Endodermal cell (in vitro differentiated cells): Measurements from ENCODE around the gene EIF3A. TPM values are rescaled to one million over a fixed set of nuclear protein-coding genes. Genes with fewer than 3 reads are reported as not detected.

Source experiments
- DNase-seq: peaks from one replicate; pipeline ENCODE4 v3.0.0-alpha.2; 2017
- H3K27ac ChIP-seq: 2 replicates; pipeline ENCODE4 v1.5.1; 2013; ENCODE audit warnings: mild to moderate bottlenecking, low read depth, low read length, moderate library complexity
- H3K27me3 ChIP-seq: 2 replicates; pipeline ENCODE4 v1.6.1; 2013; ENCODE audit warnings: mild to moderate bottlenecking, low read length, moderate library complexity; ENCODE audit not compliant: insufficient read depth, control insufficient read depth, poor library complexity, severe bottlenecking
- H3K36me3 ChIP-seq: 2 replicates; pipeline ENCODE4 v1.7.0; 2013; ENCODE audit warnings: mild to moderate bottlenecking, low read length, moderate library complexity; ENCODE audit not compliant: control insufficient read depth, insufficient read depth
- H3K4me1 ChIP-seq: one replicate; pipeline ENCODE4 v1.7.0; 2013; ENCODE audit warnings: low read length; ENCODE audit not compliant: control insufficient read depth, insufficient read depth
- H3K4me3 ChIP-seq: 2 replicates; pipeline ENCODE4 v1.5.1; 2013; ENCODE audit warnings: mild to moderate bottlenecking, low read length, moderate library complexity
- H3K9ac ChIP-seq: 2 replicates; pipeline ENCODE4 v1.6.1; 2013; ENCODE audit warnings: mild to moderate bottlenecking, low read length, moderate library complexity; ENCODE audit not compliant: poor library complexity, severe bottlenecking; ENCODE audit errors: extremely low read depth
- H3K9me3 ChIP-seq: 2 replicates; pipeline ENCODE4 v1.6.1; 2013; ENCODE audit warnings: mild to moderate bottlenecking, low read length, moderate library complexity; ENCODE audit not compliant: control insufficient read depth
- H3K27ac Mint-ChIP-seq: 2 replicates; pipeline ENCODE4 v1.8.0; 2020; ENCODE audit warnings: mixed read lengths
- H3K27me3 Mint-ChIP-seq: 2 replicates; pipeline ENCODE4 v1.8.0; 2021; ENCODE audit warnings: mild to moderate bottlenecking, mixed read lengths; ENCODE audit not compliant: insufficient read depth
- H3K36me3 Mint-ChIP-seq: 2 replicates; pipeline ENCODE4 v1.8.0; 2020; ENCODE audit warnings: low read depth, mixed read lengths
- H3K4me1 Mint-ChIP-seq: 2 replicates; pipeline ENCODE4 v1.8.0; 2020; ENCODE audit warnings: mixed read lengths
- H3K4me3 Mint-ChIP-seq: 2 replicates; pipeline ENCODE4 v1.8.0; 2020; ENCODE audit warnings: mild to moderate bottlenecking, moderate library complexity, mixed read lengths
- H3K9me3 Mint-ChIP-seq: 2 replicates; pipeline ENCODE4 v1.8.0; 2020; ENCODE audit warnings: mild to moderate bottlenecking, mixed read lengths
- CTCF ChIP-seq: fragments of 200-600 bp; sonication (generic); conservative IDR thresholded peaks from 2 replicates; pipeline ENCODE4 v1.5.0; 2021; ENCODE audit warnings: antibody characterized with exemption, mild to moderate bottlenecking
- WGBS, 2 experiments: methylation state at CpG; one replicate each; pipeline versions ENCODE4 v1.1.5 to v1.1.7; 2013; ENCODE audit warnings: missing lambda C conversion rate in 2 of 2, mixed read lengths in 1 of 2; ENCODE audit not compliant: insufficient coverage in 1 of 2, insufficient read length in 1 of 2; 5-methylcytosine and 5-hydroxymethylcytosine counted together
- total RNA-seq, 2 donors: library from RNA; stranded (reverse); fragmentation: NEBNext Ultra II Directional in 1 of 2; extraction: Animal tissue kit (Norgen Biotek cat#: 25700) in 1 of 2; gene quantifications; 2 replicates in 1 of 2; 3 replicates in 1 of 2; pipeline ENCODE4 v1.2.1, GENCODE V29; 2021

EIF3A gene
- total RNA-seq, 2 donors from 2014 or later, result 134 to 144 TPM

- no peak overlapping the region for H3K9ac ChIP-seq
- 86 to 90% methylated on average over 4 to 7 of the region's 7 CpGs for WGBS, 2 experiments
- DNase-seq, result no peak
- H3K36me3 Mint-ChIP-seq, result no peaks in the 10 kb centered on the region
- no peak overlapping the region for H3K4me3 Mint-ChIP-seq
- H3K27me3 ChIP-seq, result no peaks in the 10 kb centered on the region
- no peak for TF ChIP-seq CTCF
- no peaks in the 10 kb centered on the region for H3K9me3 ChIP-seq
- H3K27ac ChIP-seq, result no peak overlapping the region
- H3K4me1 Mint-ChIP-seq, result no peaks in the 10 kb centered on the region
- no peaks in the 10 kb centered on the region for H3K9me3 Mint-ChIP-seq
- H3K27me3 Mint-ChIP-seq, result peaks cover 6% of the 10 kb centered on the region
- H3K4me1 ChIP-seq, result no peaks in the 10 kb centered on the region
- H3K36me3 ChIP-seq, result no peaks in the 10 kb centered on the region
- no peak overlapping the region for H3K27ac Mint-ChIP-seq
- H3K4me3 ChIP-seq, result no peak overlapping the region
Observed at GRCh38 chr10:119003572-119004289, 76.9 kb downstream of the EIF3A start.

GRCh38 chr10:119001717-119002500 lies 78.7 kb downstream of the EIF3A start:
- H3K27ac Mint-ChIP-seq, result no peak overlapping the region
- H3K36me3 Mint-ChIP-seq, result no peaks in the 10 kb centered on the region
- Histone ChIP-seq H3K9me3 (no peaks in the 10 kb centered on the region), H3K9ac (no peak overlapping the region), H3K27me3 (no peaks in the 10 kb centered on the region), H3K4me3 (no peak overlapping the region), H3K4me1 (no peaks in the 10 kb centered on the region), H3K36me3 (no peaks in the 10 kb centered on the region), H3K27ac (no peak overlapping the region)
- WGBS, 2 experiments, result 89 to 100% methylated on average over 5 to 10 of the region's 10 CpGs
- peaks cover 4% of the 10 kb centered on the region for H3K27me3 Mint-ChIP-seq
- no peak for TF ChIP-seq CTCF
- no peaks in the 10 kb centered on the region for H3K4me1 Mint-ChIP-seq
- H3K4me3 Mint-ChIP-seq, result no peak overlapping the region
- H3K9me3 Mint-ChIP-seq, result no peaks in the 10 kb centered on the region
- DNase-seq, result no peak

DNA sequence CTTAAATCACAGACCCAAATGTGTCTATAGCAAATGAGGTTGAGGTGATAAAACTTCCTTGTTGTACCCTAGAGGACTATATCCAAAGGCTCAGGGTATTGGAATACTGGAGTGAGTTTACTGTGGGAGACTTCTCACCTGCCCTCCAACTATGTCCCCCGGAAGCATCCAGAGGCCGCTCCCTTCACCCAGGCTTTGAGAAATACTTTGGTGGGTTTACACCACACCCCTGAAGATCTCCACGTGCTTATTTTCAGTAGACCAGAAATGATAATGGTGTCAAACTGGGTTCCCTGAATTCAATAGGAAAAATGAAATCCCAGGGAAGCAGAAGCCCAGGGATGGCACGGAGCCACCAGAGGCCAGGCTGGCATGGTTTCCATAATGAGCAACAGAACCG lies 82.4 kb downstream of the EIF3A start:
- Histone ChIP-seq H3K27me3 (no peaks in the 10 kb centered on the region), H3K9me3 (no peaks in the 10 kb centered on the region), H3K36me3 (no peaks in the 10 kb centered on the region), H3K27ac (no peak overlapping the region), H3K4me3 (no peak overlapping the region), H3K4me1 (no peaks in the 10 kb centered on the region), H3K9ac (no peak overlapping the region)
- no peak overlapping the region for H3K4me3 Mint-ChIP-seq
- no peak for TF ChIP-seq CTCF
- H3K27ac Mint-ChIP-seq, result no peak overlapping the region
- WGBS, 2 experiments, result 82 to 88% methylated on average over 5 of the region's 5 CpGs
- no peaks in the 10 kb centered on the region for H3K4me1 Mint-ChIP-seq
- DNase-seq, result no peak
- no peaks in the 10 kb centered on the region for H3K9me3 Mint-ChIP-seq
- no peaks in the 10 kb centered on the region for H3K36me3 Mint-ChIP-seq
- no peaks in the 10 kb centered on the region for H3K27me3 Mint-ChIP-seq
